GM19023 (cell line): Measurements from ENCODE around the gene NFS1.

ENCODE experiments used
- ATAC-seq: cut with Tn5 transposase; IDR thresholded peaks from one replicate; pipeline ENCODE4 v1.9.1; 2021; ENCODE audit warnings: mild to moderate bottlenecking, moderate library complexity; ENCODE audit not compliant: unreplicated experiment

Gene NFS1

DNA sequence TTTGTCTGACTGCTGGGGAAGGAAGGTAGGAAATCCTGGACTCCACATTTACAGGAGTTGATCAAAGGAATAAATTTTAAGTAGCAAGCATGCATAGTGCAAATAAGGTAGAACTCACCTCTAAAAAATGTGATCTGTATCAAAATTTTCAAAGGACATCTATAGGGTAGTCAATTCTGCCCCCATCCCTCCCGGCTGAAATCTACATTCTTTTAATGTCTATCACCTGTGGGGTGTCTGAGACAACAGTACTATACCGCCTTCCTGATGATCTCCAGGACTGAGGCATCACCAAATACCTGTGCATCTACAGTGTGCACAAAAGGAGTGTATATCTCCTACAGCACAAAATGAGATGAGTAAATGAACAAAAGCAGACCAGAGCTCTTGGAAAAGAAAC lies 54.3 kb downstream of the NFS1 start:
- ATAC-seq: no peak

DNA sequence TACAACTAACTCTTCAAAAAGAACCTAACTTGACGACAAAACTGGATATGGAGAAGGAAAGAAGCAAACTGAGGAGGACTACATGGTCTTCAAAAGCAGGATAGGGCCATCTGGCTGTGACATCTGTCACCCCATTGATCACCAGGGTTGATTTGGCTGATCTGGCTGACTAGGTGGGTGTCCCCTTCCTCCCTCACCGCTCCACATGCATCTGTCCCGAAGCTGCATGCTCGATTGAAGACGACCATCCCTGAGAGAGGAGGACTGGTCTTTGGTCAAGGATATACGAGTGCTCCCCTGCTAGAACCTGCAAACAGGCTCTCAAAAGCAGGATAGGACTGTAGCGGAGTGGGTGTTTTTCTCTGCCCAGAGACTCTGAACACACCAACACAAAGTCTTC lies 56.1 kb downstream of the NFS1 start:
- ATAC-seq: no peak

- no peak for ATAC-seq
These were observed 57.4 kb downstream of the NFS1 start for GRCh38 chr20:35641743-35642142.

DNA sequence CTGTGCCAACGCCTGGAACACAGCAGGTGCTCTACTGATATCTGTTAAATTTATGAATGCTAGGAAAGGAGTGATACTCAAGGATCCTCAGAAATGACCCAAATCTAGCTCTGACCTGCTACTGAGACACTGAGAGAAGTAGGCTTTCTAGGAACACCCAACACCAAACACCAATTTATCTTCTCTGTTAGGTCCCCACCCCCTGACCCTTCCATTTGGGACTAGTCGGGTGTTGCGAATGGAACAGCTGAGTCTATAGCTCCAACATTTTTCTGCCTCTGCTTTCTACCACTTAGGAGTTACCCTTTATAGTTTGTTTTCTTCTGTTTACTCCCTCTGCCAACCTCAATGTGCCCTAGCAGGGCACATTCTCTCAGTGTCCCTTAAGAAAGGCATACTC lies 58.4 kb downstream of the NFS1 start:
- no peak for ATAC-seq

GRCh38 chr20:35638751-35639150 lies 60.4 kb downstream of the NFS1 start:
- ATAC-seq: no peak

- ATAC-seq: no peak
These were observed 61.9 kb downstream of the NFS1 start for GRCh38 chr20:35637276-35637675.

- ATAC-seq: no peak
These were observed 63.1 kb downstream of the NFS1 start for GRCh38 chr20:35636095-35636494.

GRCh38 chr20:35635652-35636051 lies 63.5 kb downstream of the NFS1 start:
- ATAC-seq: no peak

GRCh38 chr20:35632539-35633115 lies 66.5 kb downstream of the NFS1 start:
- no peak for ATAC-seq

- no peak for ATAC-seq
These were observed 68.5 kb downstream of the NFS1 start for GRCh38 chr20:35630636-35631035.

DNA sequence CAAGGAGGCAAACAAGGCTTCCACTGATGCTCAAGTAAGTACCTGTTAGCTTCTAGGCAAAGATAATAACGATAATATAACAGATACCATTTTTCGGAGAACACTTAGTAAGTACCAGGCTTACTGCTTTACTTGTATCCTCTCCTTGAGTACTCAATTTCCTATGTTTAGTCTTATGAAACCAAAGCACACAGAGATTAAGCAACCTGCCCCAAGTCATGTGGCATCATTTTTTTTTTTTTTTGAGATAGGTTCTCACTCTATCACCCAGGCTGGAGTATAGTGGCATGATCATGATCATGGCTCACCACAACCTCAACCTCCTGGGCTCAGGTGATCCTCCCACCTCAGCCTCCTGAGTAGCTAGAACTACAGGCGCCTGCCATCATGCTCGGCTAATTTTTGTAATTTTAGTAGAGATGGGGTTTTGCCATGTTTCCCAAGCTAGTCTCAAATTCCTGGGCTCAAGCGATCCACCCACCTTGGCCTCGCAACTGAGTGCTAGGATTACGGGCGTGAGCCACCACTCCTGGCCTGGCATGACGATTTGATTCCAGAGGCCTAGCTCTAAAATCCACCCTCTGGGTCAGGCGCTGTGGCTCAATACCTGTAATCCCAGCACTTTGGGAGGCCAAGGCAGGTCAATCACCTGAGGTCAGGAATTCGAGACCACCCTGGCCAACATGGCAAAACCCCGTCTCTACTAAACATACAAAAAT lies 69.6 kb downstream of the NFS1 start:
- ATAC-seq: no peak

- no peak for ATAC-seq
These were observed 72.0 kb downstream of the NFS1 start for GRCh38 chr20:35627121-35627520.

DNA sequence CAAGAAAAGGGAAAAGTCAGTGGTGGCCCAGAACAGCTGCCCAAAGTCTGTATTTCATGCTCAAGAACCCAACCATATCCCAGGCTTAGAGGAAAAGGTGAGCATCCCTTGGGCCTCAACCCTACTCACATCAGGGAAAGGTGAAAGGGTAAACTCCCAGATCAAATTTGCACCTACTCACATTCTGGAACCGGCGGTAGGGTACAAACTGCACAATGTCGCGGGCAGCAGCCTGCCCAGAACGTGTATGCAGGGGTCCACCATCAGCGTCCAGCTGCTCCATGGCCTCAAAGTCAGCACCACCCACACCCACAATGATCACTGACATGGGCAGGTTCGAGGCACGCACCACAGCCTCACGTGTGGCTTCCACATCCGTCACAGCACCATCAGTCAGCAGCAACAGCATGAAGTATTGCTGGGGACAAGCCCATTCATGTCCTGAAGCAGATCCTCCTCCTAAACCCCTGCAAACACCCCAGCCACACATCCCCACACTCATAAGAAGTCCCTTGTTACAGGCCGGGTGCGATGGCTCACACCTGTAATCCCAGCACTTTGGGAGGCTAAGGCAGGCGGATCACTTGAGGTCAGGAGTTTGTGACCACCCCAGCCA lies 72.7 kb downstream of the NFS1 start:
- ATAC-seq: no peak

DNA sequence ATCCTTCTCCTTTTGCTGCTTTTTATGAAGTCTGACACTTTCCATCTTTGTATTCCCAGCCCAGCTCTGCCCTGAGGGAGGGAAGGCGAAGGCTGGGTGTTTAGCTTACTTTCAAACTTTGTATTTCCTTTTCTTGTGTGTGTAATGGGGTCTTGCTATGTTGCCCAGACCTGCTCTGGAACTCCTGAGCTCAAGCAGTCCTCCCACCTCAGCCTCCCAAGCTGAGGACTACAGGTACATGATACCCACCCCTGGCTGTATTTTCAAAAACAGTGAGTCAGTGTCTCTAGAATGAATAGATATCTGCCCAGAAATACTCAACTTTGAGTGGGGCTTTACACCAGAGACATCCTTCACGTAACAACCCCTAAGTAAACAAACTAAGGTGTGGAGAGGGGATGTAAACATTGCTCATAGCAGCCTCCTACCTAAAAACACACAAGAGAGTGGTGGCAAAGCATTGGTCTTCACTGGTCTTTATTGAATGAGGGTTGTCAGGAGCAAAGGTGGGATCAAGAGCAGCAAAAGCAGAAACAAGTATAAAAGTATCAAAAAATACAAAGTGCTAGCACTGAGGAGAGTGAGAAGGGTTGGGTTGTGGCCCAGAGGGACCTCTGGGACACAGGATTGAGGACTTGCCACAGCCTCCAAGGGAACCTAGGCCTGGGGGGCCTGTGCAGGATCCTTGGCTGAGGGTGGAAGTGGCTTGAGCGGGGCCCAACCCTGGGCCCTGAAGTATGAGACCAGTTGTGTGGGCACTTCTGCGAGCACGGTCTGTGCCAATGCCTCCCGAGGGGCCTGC lies 73.4 kb downstream of the NFS1 start:
- no peak for ATAC-seq

DNA sequence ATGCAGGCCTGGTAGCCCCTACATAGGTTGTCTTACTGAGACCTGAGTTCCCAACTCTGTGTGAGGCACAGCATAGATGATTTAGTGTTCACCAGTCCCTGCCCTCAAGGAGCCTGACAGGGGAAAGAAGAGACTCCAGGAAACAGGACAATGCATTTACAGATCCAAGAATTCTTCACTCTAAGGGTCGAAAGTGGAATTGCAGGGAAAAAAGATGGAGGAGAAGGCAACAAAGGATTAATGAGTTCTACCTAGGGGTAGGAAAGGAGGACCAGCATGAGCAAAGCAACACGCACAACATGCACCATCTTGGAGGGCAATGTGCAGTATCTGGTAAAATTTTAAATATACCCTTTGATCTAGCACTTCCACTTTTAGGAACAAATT lies 77.6 kb downstream of the NFS1 start:
- ATAC-seq: no peak

DNA sequence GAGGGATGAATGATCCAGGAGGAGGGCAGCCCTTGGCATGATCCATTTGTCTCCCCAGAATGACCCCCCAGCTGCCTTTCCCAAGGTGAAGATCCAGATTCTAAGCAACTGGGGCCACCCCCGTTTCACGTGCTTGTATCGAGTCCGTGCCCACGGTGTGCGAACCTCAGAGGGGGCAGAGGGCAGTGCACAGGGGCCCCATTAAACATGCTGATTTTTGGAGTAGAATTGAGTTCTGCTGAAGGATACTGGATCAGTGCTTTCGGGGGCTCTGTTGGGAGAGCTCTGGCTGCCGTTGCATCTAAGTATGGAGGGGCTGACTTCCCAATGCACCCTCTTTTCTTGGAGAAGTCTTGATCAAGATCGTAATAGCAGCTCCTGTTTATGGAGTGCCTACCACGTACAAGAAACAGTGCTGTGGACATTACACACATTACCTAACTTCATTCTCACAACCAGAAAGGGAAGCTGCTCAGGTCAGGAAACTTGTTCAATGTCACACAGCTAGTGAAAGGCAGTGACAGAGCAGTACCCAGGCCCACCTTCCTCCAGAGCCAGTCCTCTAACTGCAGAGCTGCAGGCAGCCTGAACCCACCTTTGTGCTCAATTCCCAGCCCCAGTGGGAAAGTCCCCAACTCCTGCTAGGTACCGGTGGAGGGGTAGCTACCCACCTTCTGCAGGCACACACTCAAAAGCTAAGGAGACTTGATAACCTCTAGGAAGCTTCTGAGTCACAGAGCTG lies 78.2 kb downstream of the NFS1 start:
- ATAC-seq: no peak

GRCh38 chr20:35619196-35620095 lies 79.7 kb downstream of the NFS1 start:
- ATAC-seq: peak; percentile 35

DNA sequence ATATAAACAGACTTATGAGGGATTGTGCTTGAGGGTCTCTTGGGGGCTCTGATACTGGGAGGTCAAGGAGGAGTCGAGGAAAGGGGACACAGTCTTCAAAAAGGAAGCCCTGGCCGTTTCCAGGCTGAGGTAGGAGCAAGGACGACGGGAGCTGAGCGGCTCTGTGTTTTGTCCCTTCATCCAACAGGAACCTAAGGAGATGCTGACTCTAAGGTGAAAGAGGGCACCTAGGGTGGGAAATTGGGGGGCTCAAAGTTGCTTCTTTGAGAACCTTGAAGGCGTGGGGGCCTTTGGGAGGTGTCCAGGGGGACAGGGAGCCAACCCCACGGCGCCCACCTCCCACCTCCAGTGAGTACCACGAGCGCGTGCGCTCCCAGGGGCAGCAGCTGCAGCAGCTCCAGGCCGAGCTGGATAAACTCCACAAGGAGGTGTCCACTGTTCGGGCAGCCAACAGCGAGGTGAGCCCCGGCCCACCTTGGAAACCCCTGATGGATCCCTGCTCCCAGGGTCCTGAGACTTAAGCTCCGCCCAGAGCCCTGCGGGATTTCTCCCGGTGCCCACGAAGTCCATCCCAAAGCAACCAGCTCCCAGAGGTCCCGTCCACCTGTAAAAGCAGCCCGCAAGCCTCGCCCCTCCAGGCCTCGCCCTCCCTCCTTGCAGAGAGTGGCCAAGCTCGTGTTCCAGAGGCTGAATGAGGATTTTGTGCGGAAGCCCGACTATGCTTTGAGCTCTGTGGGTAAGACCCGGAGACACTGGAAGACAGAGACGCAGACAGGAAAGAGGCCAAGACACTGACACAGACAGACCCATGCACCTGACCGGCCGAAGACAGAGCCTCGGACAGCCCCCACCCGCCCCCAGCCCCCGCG lies 80.7 kb downstream of the NFS1 start:
- ATAC-seq: no peak
